Suprapubic skin (tissue), 4 donors: Measurements from ENCODE around the gene EPYC. TPM values are rescaled to one million over a fixed set of nuclear protein-coding genes. Genes with fewer than 3 reads are reported as not detected.
"Not testable (repeated sequence)": the region's sequence is repeated elsewhere in the genome, so short reads cannot be mapped to it uniquely, and the experiment has no call there.

Experiments
- DNase-seq, 2 donors: peaks; one replicate each; pipeline ENCODE4 v3.0.0-alpha.2; 2019; ENCODE audit warnings: low spot score in 2 of 2
- H3K27ac ChIP-seq: fragments of 200-600 bp; sonication (generic); one replicate; pipeline ENCODE4 v1.5.1; 2019
- H3K27me3 ChIP-seq: fragments of 200-600 bp; sonication (generic); one replicate; pipeline ENCODE4 v1.5.1; 2019
- H3K36me3 ChIP-seq: fragments of 200-600 bp; sonication (generic); one replicate; pipeline ENCODE4 v1.5.1; 2019
- H3K4me1 ChIP-seq: fragments of 200-600 bp; sonication (generic); one replicate; pipeline ENCODE4 v1.5.1; 2019
- H3K4me3 ChIP-seq: fragments of 200-600 bp; sonication (generic); one replicate; pipeline ENCODE4 v1.5.1; 2019; ENCODE audit warnings: mild to moderate bottlenecking
- H3K9me3 ChIP-seq: fragments of 200-600 bp; sonication (generic); one replicate; pipeline ENCODE4 v1.5.1; 2019
- EP300 ChIP-seq: sonication (generic); formaldehyde crosslinking; IDR thresholded peaks from one replicate; pipeline ENCODE4 v1.6.1; 2017; ENCODE audit warnings: antibody characterized with exemption
- POLR2A ChIP-seq, 2 donors: fragments of 450-650 bp; IDR thresholded peaks; one replicate each; pipeline ENCODE4 v1.6.1; 2017; ENCODE audit warnings: antibody characterized with exemption in 2 of 2, mild to moderate bottlenecking in 2 of 2, moderate library complexity in 2 of 2
- POLR2AphosphoS5 ChIP-seq, 3 donors: sonication (generic); formaldehyde crosslinking; IDR thresholded peaks; one replicate each; pipeline ENCODE4 v1.6.1; 2017; ENCODE audit warnings: antibody characterized with exemption in 3 of 3
- WGBS: methylation state at CpG from one replicate; pipeline ENCODE4 v1.1.5; 2018; 5-methylcytosine and 5-hydroxymethylcytosine counted together
- total RNA-seq, 4 donors: library from RNA; depleted of rRNA; stranded (reverse); fragments of >200 nt; gene quantifications; one replicate each; pipeline ENCODE4 v1.1.0, GENCODE V29; 2016
- TF ChIP-seq, protein P1 (sequence below), 2 donors: fragments of 200-600 bp in 1 of 2; fragments of 450-650 bp in 1 of 2; sonication (generic) in 1 of 2; IDR thresholded peaks; one replicate each; pipeline ENCODE4 v1.5.1; 2016 to 2019; ENCODE audit warnings: antibody characterized with exemption in 2 of 2, mild to moderate bottlenecking in 1 of 2, moderate library complexity in 1 of 2

EPYC gene
- total RNA-seq, 4 donors from 2014 or later = not detected

DNA sequence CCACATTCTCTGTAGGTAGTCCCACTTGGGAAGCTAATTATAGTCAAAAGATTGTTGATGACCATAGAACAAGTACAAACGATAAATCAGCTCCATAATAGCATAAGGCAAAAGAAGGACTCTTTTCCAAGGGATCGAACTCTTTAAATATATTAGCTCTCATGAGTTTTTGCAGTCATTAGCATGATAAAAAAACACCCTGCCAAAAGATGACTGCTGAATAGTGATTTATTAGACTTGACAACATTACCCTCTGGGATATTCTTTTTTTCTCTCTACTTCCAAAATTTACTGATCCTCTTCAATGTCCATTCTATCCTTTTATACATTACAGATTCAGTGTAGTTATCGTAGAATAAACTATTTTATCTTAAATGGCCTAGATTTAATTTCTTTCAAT is 14.2 kb downstream of the EPYC start:
- Histone ChIP-seq H3K36me3 (no peaks in the 10 kb centered on the region), H3K4me3 (no peak overlapping the region), H3K27ac (no peak overlapping the region), H3K27me3 (no peaks in the 10 kb centered on the region), H3K9me3 (no peaks in the 10 kb centered on the region), H3K4me1 (peaks cover 3% of the 10 kb centered on the region)
- DNase-seq = no peak
- WGBS = 39% methylated on average over 3 of the region's 3 CpGs
- TF ChIP-seq, protein P1, sequence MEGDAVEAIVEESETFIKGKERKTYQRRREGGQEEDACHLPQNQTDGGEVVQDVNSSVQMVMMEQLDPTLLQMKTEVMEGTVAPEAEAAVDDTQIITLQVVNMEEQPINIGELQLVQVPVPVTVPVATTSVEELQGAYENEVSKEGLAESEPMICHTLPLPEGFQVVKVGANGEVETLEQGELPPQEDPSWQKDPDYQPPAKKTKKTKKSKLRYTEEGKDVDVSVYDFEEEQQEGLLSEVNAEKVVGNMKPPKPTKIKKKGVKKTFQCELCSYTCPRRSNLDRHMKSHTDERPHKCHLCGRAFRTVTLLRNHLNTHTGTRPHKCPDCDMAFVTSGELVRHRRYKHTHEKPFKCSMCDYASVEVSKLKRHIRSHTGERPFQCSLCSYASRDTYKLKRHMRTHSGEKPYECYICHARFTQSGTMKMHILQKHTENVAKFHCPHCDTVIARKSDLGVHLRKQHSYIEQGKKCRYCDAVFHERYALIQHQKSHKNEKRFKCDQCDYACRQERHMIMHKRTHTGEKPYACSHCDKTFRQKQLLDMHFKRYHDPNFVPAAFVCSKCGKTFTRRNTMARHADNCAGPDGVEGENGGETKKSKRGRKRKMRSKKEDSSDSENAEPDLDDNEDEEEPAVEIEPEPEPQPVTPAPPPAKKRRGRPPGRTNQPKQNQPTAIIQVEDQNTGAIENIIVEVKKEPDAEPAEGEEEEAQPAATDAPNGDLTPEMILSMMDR (IDR thresholded peaks at IDR 0.05) = no peak
- TF ChIP-seq POLR2A (IDR thresholded peaks at IDR 0.05) = no peak
- no peak for TF ChIP-seq POLR2AphosphoS5 (IDR thresholded peaks at IDR 0.05)

DNA sequence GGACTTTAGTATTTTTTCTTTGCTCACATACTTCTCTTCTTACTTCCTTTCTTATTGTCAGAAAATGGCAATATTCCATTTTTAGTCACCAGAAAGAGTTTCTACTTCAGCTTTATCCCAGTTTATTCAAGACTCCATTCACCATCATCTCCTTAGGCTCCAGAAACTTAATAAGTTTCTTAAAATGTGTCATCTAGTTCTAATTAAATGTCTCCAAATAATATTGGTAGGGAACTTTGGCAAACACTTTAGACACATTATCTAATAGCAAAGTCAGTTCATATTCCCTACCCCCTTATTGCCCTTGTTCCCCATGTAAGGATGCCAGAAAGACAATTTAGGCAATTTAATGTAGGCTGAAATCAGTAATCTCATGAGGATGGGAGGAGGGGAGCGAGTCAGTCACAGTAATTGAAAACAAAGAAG is 15.1 kb downstream of the EPYC start:
- 51% methylated on average over 1 of the region's 1 CpG for WGBS
- DNase-seq = no peak
- H3K36me3 ChIP-seq = no peaks in the 10 kb centered on the region
- TF ChIP-seq, protein P1 (IDR thresholded peaks at IDR 0.05) = no peak
- TF ChIP-seq EP300 (no peak), POLR2A (IDR thresholded peaks at IDR 0.05) (no peak), POLR2AphosphoS5 (IDR thresholded peaks at IDR 0.05) (no peak)
- no peaks in the 10 kb centered on the region for H3K27me3 ChIP-seq
- no peak overlapping the region for H3K27ac ChIP-seq
- no peaks in the 10 kb centered on the region for H3K9me3 ChIP-seq
- no peak overlapping the region for H3K4me3 ChIP-seq
- peaks cover 3% of the 10 kb centered on the region for H3K4me1 ChIP-seq

DNA sequence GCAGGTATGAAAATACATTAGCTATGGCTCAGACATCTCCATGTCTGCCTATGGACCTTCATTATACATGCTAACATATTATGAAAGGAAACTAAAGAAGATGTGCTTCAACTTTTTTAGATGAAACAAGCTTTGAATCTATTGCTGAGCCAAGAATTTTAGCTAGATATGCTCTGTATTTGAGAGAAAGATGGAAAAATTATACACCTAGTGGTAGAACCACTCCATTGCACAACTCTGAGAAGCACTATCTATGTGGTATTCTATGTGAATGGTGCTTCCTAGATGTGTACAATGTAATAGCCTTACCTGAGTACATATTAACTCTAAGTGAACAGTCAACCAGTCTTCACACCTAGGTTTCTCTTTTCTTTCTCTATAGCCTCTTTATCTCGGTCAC is 17.3 kb downstream of the EPYC start:
- Histone ChIP-seq H3K27me3 (no peaks in the 10 kb centered on the region), H3K4me3 (no peak overlapping the region), H3K27ac (no peak overlapping the region), H3K9me3 (no peaks in the 10 kb centered on the region), H3K36me3 (no peaks in the 10 kb centered on the region), H3K4me1 (peaks cover 3% of the 10 kb centered on the region)
- WGBS = 93% methylated on average over 1 of the region's 1 CpG
- TF ChIP-seq, protein P1 (IDR thresholded peaks at IDR 0.05) = no peak
- TF ChIP-seq EP300 (no peak), POLR2AphosphoS5 (IDR thresholded peaks at IDR 0.05) (no peak), POLR2A (IDR thresholded peaks at IDR 0.05) (no peak)
- DNase-seq = no peak

DNA sequence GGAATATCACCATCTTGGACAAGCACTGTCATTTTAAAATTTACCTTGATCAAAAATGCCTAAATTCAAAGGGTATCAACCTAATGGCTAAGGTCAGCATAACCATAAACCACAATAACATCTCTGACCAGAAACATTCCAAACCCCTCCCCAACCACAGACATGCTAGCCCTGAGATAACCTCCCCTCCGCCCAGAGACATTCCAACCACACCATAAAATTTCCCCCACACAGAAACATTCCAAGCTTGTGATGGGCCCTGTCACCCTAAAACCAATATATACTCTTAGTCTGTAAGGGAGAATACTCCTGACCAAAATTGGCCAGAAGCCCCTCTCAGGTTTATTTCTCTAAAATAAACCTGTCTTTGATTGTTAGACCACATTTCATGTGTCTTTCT is 17.7 kb downstream of the EPYC start:
- H3K27ac ChIP-seq = no peak overlapping the region
- no peaks in the 10 kb centered on the region for H3K27me3 ChIP-seq
- no peak for DNase-seq
- no peak overlapping the region for H3K4me3 ChIP-seq
- 92% methylated on average over 1 of the region's 1 CpG for WGBS
- peaks cover 3% of the 10 kb centered on the region for H3K4me1 ChIP-seq
- no peaks in the 10 kb centered on the region for H3K9me3 ChIP-seq
- no peaks in the 10 kb centered on the region for H3K36me3 ChIP-seq
- no peak for TF ChIP-seq POLR2AphosphoS5 (IDR thresholded peaks at IDR 0.05)
- no peak for TF ChIP-seq EP300
- TF ChIP-seq POLR2A (IDR thresholded peaks at IDR 0.05) = no peak
- TF ChIP-seq, protein P1 (IDR thresholded peaks at IDR 0.05) = no peak

DNA sequence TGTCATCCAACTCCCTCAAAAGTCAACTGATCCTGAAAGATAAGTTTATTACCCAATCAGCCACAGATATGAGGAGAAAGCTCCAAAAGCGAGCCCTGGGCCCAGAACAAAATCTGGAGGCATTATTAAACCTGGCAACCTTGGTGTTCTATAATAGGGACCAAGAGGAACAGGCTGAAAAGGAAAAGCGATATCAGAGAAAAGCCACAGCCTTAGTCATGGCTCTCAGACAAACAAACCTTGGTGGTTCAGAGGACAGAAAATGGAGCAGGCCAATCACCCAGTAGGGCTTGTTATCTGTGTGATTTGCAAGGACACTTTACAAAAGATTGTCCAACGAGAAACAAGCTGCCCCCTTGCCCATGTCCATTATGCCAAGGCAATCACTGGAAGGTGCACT is 19.4 kb downstream of the EPYC start:
- H3K4me3 ChIP-seq, H3K36me3 ChIP-seq, H3K4me1 ChIP-seq, DNase-seq, H3K9me3 ChIP-seq, H3K27me3 ChIP-seq, H3K27ac ChIP-seq: not testable (repeated sequence)
- 81% methylated on average over 3 of the region's 3 CpGs for WGBS

DNA sequence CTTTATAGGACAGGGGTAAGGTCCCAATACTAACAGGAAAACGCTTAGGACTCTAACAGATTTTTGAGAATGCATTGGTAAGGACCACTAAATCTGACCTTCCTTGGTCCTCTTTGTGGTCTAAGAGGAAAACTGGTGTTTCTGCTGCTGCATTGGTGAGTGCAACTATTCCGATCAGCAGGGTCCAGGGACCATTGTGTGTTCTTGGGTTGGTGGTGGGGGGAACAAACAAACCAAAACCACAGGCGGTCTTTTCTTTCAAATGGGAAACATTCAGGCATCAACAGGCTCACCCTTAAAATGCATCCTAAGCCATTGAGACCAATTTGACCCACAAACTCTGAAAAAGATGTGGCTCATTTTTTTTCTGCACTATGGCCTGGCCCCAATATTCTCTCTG is 20.7 kb downstream of the EPYC start:
- H3K27ac ChIP-seq = no peak overlapping the region
- no peak for DNase-seq
- H3K4me3 ChIP-seq = no peak overlapping the region
- no peaks in the 10 kb centered on the region for H3K9me3 ChIP-seq
- no peaks in the 10 kb centered on the region for H3K4me1 ChIP-seq
- no peaks in the 10 kb centered on the region for H3K36me3 ChIP-seq
- TF ChIP-seq EP300 (no peak), POLR2AphosphoS5 (IDR thresholded peaks at IDR 0.05) (no peak), POLR2A (IDR thresholded peaks at IDR 0.05) (no peak)
- TF ChIP-seq, protein P1 (IDR thresholded peaks at IDR 0.05) = no peak
- H3K27me3 ChIP-seq = no peaks in the 10 kb centered on the region
- 92% methylated on average over 3 of the region's 3 CpGs for WGBS
